ENCODE results near the gene MPP7.

GRCh38 chr10:28263136-28263857 is 39.6 kb downstream of the MPP7 start:
- TF ChIP-seq CTCF (IDR thresholded peaks at IDR 0.05) (no peak), POLR2A (IDR thresholded peaks at IDR 0.05) (no peak), POLR2AphosphoS5 (IDR thresholded peaks at IDR 0.05) (peak in 1 of 3 donors; percentile 41), EP300 (IDR thresholded peaks at IDR 0.05) (no peak)
